GM12878 (cell line): ENCODE measurements around the gene FOXJ1. TPM values are rescaled to one million over a fixed set of nuclear protein-coding genes. Genes with fewer than 3 reads are reported as not detected.

Source experiments
- BRCA1 ChIP-seq: IDR thresholded peaks from 2 replicates; pipeline ENCODE4 v1.6.1; 2011; ENCODE audit warnings: low read depth, low read length, improper control_type of control experiment
- CREM ChIP-seq: IDR thresholded peaks from 2 replicates; pipeline ENCODE4 v1.6.1; 2014; ENCODE audit warnings: antibody characterized with exemption, low read depth
- FOXM1 ChIP-seq: IDR thresholded peaks from 2 replicates; pipeline ENCODE4 v1.6.1; 2012; ENCODE audit warnings: low read depth, mild to moderate bottlenecking, inconsistent platforms, low read length, moderate library complexity
- MAX ChIP-seq: IDR thresholded peaks from 2 replicates; pipeline ENCODE4 v1.6.1; 2012; ENCODE audit warnings: low read depth, low read length, improper control_type of control experiment
- MTA2 ChIP-seq: fragments of 450-650 bp; IDR thresholded peaks from 2 replicates; pipeline ENCODE4 v1.6.1; 2016; ENCODE audit warnings: low read depth, mild to moderate bottlenecking, moderate library complexity
- MYB ChIP-seq: fragments of 150-350 bp; IDR thresholded peaks from 2 replicates; pipeline ENCODE4 v1.6.1; 2014; ENCODE audit warnings: mild to moderate bottlenecking, low read depth, low read length, borderline replicate concordance
- RB1 ChIP-seq: fragments of 450-650 bp; formaldehyde crosslinking; IDR thresholded peaks from 2 replicates; pipeline ENCODE4 v1.6.1; 2017; ENCODE audit warnings: mild to moderate bottlenecking, borderline replicate concordance
- SIN3A ChIP-seq: IDR thresholded peaks from 2 replicates; pipeline ENCODE4 v1.6.1; 2012; ENCODE audit warnings: low read depth, low read length, improper control_type of control experiment
- SKIL ChIP-seq: fragments of 450-650 bp; IDR thresholded peaks from 2 replicates; pipeline ENCODE4 v1.6.1; 2017; ENCODE audit warnings: mild to moderate bottlenecking, low read depth, inconsistent platforms; ENCODE audit not compliant: poor library complexity, severe bottlenecking
- SUPT20H ChIP-seq: IDR thresholded peaks from 2 replicates; pipeline ENCODE4 v1.6.1; 2011; ENCODE audit warnings: low read depth, mild to moderate bottlenecking, low read length, moderate library complexity, borderline replicate concordance; ENCODE audit not compliant: control insufficient read depth
- TAF1 ChIP-seq: IDR thresholded peaks from 2 replicates; pipeline ENCODE4 v1.6.1; 2011; ENCODE audit warnings: mild to moderate bottlenecking, low read depth, low read length, borderline replicate concordance
- ZNF207 ChIP-seq: fragments of 450-650 bp; IDR thresholded peaks from 2 replicates; pipeline ENCODE4 v1.6.1; 2014; ENCODE audit warnings: antibody characterized with exemption, mild to moderate bottlenecking, borderline replicate concordance
- polyA plus RNA-seq, 11 experiments: library from polyadenylated mRNA; depleted of rRNA in 4 of 11; unstranded in 6 of 11; stranded (reverse) in 5 of 11; fragments of >200 nt; fragmentation: Nextera tagmentation in 4 of 11; fragmentation: Illumina TruSeq in 1 of 11; extraction: Ambion mirVana in 4 of 11; extraction: Trizol in 1 of 11; gene quantifications; 1 replicate in 1 of 11; 2 replicates in 10 of 11; pipeline versions ENCODE4 v1.2.1 to v1.2.3, GENCODE V29; 2011 to 2016; ENCODE audit warnings: inconsistent platforms in 2 of 11, missing spikeins in 2 of 11, low read depth in 1 of 11
- total RNA-seq, 4 experiments: library from RNA; depleted of rRNA in 3 of 4; stranded (reverse); fragments of >200 nt in 3 of 4; fragmentation: Illumina TruSeq in 1 of 4; extraction: Trizol in 1 of 4; gene quantifications; 2 replicates each; pipeline versions ENCODE4 v1.2.1 to v1.2.3, GENCODE V29; 2013 to 2021
- TF ChIP-seq, protein P1 (sequence below): fragments of 450-650 bp; IDR thresholded peaks from 2 replicates; pipeline ENCODE4 v1.6.1; 2018; ENCODE audit warnings: borderline replicate concordance, mild to moderate bottlenecking; ENCODE audit not compliant: partially characterized antibody
- TF ChIP-seq, protein P2 (sequence below): fragments of 450-650 bp; formaldehyde crosslinking; IDR thresholded peaks from 2 replicates; pipeline ENCODE4 v1.5.0; 2022; ENCODE audit warnings: mild to moderate bottlenecking, missing genetic modification characterization
- TF ChIP-seq, protein P3 (sequence below): fragments of 450-650 bp; formaldehyde crosslinking; IDR thresholded peaks from 2 replicates; pipeline ENCODE4 v1.4.0; 2020; ENCODE audit warnings: mild to moderate bottlenecking, moderate library complexity

The FOXJ1 gene
- total and polyA plus RNA-seq, 10 of the 15 experiments (the other 5 are each of a cell fraction or from before 2014, with no cell fraction given) = not detected

GRCh38 chr17:76182016-76182764 is 41.1 kb upstream of the FOXJ1 start (continued):
- no peak for TF ChIP-seq SIN3A
- TF ChIP-seq, protein P1, sequence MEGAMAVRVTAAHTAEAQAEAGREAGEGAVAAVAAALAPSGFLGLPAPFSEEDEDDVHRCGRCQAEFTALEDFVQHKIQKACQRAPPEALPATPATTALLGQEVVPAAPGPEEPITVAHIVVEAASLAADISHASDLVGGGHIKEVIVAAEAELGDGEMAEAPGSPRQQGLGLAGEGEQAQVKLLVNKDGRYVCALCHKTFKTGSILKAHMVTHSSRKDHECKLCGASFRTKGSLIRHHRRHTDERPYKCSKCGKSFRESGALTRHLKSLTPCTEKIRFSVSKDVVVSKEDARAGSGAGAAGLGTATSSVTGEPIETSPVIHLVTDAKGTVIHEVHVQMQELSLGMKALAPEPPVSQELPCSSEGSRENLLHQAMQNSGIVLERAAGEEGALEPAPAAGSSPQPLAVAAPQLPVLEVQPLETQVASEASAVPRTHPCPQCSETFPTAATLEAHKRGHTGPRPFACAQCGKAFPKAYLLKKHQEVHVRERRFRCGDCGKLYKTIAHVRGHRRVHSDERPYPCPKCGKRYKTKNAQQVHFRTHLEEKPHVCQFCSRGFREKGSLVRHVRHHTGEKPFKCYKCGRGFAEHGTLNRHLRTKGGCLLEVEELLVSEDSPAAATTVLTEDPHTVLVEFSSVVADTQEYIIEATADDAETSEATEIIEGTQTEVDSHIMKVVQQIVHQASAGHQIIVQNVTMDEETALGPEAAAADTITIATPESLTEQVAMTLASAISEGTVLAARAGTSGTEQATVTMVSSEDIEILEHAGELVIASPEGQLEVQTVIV = no peak
- TF ChIP-seq, protein P2, sequence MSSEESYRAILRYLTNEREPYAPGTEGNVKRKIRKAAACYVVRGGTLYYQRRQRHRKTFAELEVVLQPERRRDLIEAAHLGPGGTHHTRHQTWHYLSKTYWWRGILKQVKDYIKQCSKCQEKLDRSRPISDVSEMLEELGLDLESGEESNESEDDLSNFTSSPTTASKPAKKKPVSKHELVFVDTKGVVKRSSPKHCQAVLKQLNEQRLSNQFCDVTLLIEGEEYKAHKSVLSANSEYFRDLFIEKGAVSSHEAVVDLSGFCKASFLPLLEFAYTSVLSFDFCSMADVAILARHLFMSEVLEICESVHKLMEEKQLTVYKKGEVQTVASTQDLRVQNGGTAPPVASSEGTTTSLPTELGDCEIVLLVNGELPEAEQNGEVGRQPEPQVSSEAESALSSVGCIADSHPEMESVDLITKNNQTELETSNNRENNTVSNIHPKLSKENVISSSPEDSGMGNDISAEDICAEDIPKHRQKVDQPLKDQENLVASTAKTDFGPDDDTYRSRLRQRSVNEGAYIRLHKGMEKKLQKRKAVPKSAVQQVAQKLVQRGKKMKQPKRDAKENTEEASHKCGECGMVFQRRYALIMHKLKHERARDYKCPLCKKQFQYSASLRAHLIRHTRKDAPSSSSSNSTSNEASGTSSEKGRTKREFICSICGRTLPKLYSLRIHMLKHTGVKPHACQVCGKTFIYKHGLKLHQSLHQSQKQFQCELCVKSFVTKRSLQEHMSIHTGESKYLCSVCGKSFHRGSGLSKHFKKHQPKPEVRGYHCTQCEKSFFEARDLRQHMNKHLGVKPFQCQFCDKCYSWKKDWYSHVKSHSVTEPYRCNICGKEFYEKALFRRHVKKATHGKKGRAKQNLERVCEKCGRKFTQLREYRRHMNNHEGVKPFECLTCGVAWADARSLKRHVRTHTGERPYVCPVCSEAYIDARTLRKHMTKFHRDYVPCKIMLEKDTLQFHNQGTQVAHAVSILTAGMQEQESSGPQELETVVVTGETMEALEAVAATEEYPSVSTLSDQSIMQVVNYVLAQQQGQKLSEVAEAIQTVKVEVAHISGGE (CRISPR knock-in tag) = no peak
- TF ChIP-seq CREM = peak; percentile 80
- TF ChIP-seq TAF1 = no peak
- no peak for TF ChIP-seq BRCA1
- TF ChIP-seq RB1 = no peak
- no peak for TF ChIP-seq FOXM1
- 0 out of 2 replicates have a peak, but pooled peaks have one; percentile 22 for TF ChIP-seq MTA2
- TF ChIP-seq MAX = peak; percentile 72; the same call in 1 of the 2 replicates
- TF ChIP-seq MYB = no peak
- TF ChIP-seq, protein P3, sequence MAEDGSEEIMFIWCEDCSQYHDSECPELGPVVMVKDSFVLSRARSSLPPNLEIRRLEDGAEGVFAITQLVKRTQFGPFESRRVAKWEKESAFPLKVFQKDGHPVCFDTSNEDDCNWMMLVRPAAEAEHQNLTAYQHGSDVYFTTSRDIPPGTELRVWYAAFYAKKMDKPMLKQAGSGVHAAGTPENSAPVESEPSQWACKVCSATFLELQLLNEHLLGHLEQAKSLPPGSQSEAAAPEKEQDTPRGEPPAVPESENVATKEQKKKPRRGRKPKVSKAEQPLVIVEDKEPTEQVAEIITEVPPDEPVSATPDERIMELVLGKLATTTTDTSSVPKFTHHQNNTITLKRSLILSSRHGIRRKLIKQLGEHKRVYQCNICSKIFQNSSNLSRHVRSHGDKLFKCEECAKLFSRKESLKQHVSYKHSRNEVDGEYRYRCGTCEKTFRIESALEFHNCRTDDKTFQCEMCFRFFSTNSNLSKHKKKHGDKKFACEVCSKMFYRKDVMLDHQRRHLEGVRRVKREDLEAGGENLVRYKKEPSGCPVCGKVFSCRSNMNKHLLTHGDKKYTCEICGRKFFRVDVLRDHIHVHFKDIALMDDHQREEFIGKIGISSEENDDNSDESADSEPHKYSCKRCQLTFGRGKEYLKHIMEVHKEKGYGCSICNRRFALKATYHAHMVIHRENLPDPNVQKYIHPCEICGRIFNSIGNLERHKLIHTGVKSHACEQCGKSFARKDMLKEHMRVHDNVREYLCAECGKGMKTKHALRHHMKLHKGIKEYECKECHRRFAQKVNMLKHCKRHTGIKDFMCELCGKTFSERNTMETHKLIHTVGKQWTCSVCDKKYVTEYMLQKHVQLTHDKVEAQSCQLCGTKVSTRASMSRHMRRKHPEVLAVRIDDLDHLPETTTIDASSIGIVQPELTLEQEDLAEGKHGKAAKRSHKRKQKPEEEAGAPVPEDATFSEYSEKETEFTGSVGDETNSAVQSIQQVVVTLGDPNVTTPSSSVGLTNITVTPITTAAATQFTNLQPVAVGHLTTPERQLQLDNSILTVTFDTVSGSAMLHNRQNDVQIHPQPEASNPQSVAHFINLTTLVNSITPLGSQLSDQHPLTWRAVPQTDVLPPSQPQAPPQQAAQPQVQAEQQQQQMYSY (CRISPR knock-in tag) = no peak
- no peak for TF ChIP-seq SKIL
- peak; percentile 37; the same call in 1 of the 2 replicates for TF ChIP-seq ZNF207
- no peak for TF ChIP-seq SUPT20H
